Loucy (cell line): ENCODE results near the gene ZNF341.

Experiments
- EZH2phosphoT487 ChIP-seq: fragments of 200-600 bp; IDR thresholded peaks from 2 replicates; pipeline ENCODE4 v1.6.1; 2018; ENCODE audit warnings: antibody characterized with exemption, mild to moderate bottlenecking, moderate library complexity, borderline replicate concordance
- TF ChIP-seq, protein P1 (sequence below): fragments of 200-600 bp; sonication (generic); conservative IDR thresholded peaks from 2 replicates; pipeline ENCODE4 v1.5.1; 2014; ENCODE audit warnings: mild to moderate bottlenecking, antibody characterized with exemption, low read length

DNA sequence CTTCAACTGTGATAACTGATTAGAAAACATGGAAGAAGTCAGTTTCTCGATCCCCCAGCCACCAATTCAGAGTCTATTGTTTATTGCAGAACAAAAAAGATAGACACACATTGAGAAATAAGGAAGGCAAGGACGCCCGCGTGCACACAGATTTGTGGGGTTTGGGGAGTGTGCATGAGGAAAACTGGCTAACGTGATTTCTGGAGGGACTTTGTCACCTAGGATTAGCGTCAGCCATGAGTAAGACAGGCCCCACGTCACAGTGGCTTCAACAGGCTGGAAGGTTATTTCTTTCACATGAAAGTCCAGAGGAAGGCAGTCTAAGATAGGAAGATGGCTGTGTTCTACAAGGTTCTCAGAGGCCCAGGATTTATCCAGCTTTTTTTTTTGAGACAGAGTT lies 7.7 kb downstream of the ZNF341 start:
- TF ChIP-seq, protein P1, sequence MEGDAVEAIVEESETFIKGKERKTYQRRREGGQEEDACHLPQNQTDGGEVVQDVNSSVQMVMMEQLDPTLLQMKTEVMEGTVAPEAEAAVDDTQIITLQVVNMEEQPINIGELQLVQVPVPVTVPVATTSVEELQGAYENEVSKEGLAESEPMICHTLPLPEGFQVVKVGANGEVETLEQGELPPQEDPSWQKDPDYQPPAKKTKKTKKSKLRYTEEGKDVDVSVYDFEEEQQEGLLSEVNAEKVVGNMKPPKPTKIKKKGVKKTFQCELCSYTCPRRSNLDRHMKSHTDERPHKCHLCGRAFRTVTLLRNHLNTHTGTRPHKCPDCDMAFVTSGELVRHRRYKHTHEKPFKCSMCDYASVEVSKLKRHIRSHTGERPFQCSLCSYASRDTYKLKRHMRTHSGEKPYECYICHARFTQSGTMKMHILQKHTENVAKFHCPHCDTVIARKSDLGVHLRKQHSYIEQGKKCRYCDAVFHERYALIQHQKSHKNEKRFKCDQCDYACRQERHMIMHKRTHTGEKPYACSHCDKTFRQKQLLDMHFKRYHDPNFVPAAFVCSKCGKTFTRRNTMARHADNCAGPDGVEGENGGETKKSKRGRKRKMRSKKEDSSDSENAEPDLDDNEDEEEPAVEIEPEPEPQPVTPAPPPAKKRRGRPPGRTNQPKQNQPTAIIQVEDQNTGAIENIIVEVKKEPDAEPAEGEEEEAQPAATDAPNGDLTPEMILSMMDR = no peak
- TF ChIP-seq EZH2phosphoT487 = no peak
